K562 (cell line): ENCODE data around the gene LPAR2. TPM values are rescaled to one million over a fixed set of nuclear protein-coding genes. Genes with fewer than 3 reads are reported as not detected.

Experiments
- NFIC ChIP-seq: fragments of 450-650 bp; IDR thresholded peaks from 2 replicates; pipeline ENCODE4 v1.6.1; 2017; ENCODE audit warnings: mild to moderate bottlenecking, inconsistent platforms
- NFYB ChIP-seq: IDR thresholded peaks from 2 replicates; pipeline ENCODE4 v1.6.1; 2011; ENCODE audit warnings: mild to moderate bottlenecking, moderate library complexity; ENCODE audit not compliant: insufficient read length; ENCODE audit errors: extremely low read depth
- NRF1 ChIP-seq, 2 experiments: fragments of 450-650 bp; IDR thresholded peaks in 1 of 2; conservative IDR thresholded peaks in 1 of 2; 2 replicates each; pipeline ENCODE4 v1.6.1; 2014; ENCODE audit warnings: mild to moderate bottlenecking in 2 of 2
- POLR2G ChIP-seq: fragments of 200-400 bp; formaldehyde crosslinking; IDR thresholded peaks from 2 replicates; pipeline ENCODE4 v1.6.1; 2017; ENCODE audit warnings: low read depth, mild to moderate bottlenecking, antibody characterized with exemption, low read length, moderate library complexity
- polyA plus RNA-seq, 8 experiments: library from polyadenylated mRNA; depleted of rRNA in 4 of 8; stranded (reverse) in 5 of 8; unstranded in 3 of 8; fragments of >200 nt; fragmentation: Nextera tagmentation in 2 of 8; fragmentation: Illumina TruSeq in 1 of 8; extraction: Ambion mirVana in 2 of 8; extraction: Trizol in 1 of 8; gene quantifications; 2 replicates each; pipeline versions ENCODE4 v1.2.1 to v1.2.3, GENCODE V29; 2011 to 2014; ENCODE audit warnings: inconsistent platforms in 1 of 8, missing spikeins in 1 of 8
- total RNA-seq, 7 experiments: library from RNA; depleted of rRNA in 6 of 7; stranded (reverse); fragments of >200 nt in 6 of 7; fragmentation: Illumina TruSeq in 2 of 7; extraction: Trizol in 2 of 7; gene quantifications; 2 replicates each; pipeline versions ENCODE4 v1.2.1 to v1.2.3, GENCODE V29; 2011 to 2021; ENCODE audit warnings: low replicate concordance in 1 of 7
- TF ChIP-seq, protein P1 (sequence below), 2 experiments: fragments of 450-650 bp in 1 of 2; sonication (generic) in 1 of 2; formaldehyde crosslinking in 1 of 2; IDR thresholded peaks; 2 replicates each; pipeline versions ENCODE4 v1.7.1 to v1.9.0; 2016 to 2022; ENCODE audit warnings: inconsistent platforms in 1 of 2, mild to moderate bottlenecking in 1 of 2, missing genetic modification reagents in 1 of 2
- TF ChIP-seq, protein P2 (sequence below): fragments of 450-650 bp; IDR thresholded peaks from 2 replicates; pipeline ENCODE4 v1.6.1; 2018; ENCODE audit not compliant: partially characterized antibody

The LPAR2 gene
- total and polyA plus RNA-seq, 9 of the 15 experiments (the other 6 are each of a cell fraction or from before 2014, with no cell fraction given): 0.63 to 13.8 (median 4.4) TPM

DNA sequence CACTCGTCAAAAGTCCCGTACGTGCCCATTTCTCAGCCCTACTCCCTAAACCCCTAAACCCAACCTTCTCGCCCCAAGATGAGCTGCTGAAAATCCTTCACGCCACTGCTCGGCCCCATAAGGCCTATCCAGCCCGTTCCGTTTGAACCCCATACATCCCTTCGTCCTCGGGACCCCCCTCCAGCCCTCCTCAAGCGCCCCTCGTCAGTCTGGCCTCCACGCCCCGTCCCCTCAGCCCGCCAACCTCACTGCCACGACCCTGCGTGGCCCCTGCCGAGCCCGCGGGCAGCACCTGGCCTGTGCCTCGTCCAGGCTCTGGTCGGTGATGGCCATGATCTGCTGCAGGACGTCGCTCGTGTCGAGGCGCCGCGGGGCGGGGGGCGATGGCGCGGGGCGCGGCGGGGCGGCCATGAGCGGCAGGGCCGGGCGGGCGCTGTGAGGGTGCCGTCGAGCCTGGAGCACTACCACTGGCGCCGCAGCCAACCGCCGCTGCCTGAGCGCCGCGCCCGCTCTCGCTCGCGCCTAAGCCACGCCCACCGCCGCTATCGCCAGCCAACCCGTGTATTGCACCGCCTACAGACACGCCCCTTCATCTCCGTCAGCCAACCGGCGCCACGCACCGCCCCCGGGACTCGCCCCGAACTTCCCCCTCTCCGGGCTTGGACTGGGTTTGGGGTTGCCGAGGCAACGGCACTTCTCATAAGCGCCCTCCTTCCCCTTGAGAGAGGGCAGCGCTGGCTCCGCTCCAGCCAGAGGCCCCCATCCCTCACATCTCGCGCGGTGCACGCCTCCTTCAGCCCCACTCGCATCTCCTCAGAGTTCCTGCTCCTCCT is 9.6 kb downstream of the LPAR2 start, which contains the start of gene PBX4 (continued):
- TF ChIP-seq, protein P1, sequence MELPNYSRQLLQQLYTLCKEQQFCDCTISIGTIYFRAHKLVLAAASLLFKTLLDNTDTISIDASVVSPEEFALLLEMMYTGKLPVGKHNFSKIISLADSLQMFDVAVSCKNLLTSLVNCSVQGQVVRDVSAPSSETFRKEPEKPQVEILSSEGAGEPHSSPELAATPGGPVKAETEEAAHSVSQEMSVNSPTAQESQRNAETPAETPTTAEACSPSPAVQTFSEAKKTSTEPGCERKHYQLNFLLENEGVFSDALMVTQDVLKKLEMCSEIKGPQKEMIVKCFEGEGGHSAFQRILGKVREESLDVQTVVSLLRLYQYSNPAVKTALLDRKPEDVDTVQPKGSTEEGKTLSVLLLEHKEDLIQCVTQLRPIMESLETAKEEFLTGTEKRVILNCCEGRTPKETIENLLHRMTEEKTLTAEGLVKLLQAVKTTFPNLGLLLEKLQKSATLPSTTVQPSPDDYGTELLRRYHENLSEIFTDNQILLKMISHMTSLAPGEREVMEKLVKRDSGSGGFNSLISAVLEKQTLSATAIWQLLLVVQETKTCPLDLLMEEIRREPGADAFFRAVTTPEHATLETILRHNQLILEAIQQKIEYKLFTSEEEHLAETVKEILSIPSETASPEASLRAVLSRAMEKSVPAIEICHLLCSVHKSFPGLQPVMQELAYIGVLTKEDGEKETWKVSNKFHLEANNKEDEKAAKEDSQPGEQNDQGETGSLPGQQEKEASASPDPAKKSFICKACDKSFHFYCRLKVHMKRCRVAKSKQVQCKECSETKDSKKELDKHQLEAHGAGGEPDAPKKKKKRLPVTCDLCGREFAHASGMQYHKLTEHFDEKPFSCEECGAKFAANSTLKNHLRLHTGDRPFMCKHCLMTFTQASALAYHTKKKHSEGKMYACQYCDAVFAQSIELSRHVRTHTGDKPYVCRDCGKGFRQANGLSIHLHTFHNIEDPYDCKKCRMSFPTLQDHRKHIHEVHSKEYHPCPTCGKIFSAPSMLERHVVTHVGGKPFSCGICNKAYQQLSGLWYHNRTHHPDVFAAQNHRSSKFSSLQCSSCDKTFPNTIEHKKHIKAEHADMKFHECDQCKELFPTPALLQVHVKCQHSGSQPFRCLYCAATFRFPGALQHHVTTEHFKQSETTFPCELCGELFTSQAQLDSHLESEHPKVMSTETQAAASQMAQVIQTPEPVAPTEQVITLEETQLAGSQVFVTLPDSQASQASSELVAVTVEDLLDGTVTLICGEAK (IDR thresholded peaks at IDR 0.05): 0 out of 2 replicates have a peak, but pooled peaks have one; percentile 43
- TF ChIP-seq, protein P1 (CRISPR knock-in tag; IDR thresholded peaks at IDR 0.05): no peak
- peak; percentile 79 for TF ChIP-seq NFIC
- peak; percentile 43 for TF ChIP-seq NFYB
- TF ChIP-seq, protein P2, sequence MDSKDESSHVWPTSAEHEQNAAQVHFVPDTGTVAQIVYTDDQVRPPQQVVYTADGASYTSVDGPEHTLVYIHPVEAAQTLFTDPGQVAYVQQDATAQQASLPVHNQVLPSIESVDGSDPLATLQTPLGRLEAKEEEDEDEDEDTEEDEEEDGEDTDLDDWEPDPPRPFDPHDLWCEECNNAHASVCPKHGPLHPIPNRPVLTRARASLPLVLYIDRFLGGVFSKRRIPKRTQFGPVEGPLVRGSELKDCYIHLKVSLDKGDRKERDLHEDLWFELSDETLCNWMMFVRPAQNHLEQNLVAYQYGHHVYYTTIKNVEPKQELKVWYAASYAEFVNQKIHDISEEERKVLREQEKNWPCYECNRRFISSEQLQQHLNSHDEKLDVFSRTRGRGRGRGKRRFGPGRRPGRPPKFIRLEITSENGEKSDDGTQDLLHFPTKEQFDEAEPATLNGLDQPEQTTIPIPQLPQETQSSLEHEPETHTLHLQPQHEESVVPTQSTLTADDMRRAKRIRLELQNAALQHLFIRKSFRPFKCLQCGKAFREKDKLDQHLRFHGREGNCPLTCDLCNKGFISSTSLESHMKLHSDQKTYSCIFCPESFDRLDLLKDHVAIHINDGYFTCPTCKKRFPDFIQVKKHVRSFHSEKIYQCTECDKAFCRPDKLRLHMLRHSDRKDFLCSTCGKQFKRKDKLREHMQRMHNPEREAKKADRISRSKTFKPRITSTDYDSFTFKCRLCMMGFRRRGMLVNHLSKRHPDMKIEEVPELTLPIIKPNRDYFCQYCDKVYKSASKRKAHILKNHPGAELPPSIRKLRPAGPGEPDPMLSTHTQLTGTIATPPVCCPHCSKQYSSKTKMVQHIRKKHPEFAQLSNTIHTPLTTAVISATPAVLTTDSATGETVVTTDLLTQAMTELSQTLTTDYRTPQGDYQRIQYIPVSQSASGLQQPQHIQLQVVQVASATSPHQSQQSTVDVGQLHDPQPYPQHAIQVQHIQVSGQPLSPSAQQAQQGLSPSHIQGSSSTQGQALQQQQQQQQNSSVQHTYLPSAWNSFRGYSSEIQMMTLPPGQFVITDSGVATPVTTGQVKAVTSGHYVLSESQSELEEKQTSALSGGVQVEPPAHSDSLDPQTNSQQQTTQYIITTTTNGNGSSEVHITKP: no peak
- TF ChIP-seq POLR2G: peak; percentile 77
- peak; percentile 77 to 83 for TF ChIP-seq NRF1 (conservative IDR thresholded peaks at IDR 0.05 in 1 of 2, IDR thresholded peaks at IDR 0.05 in 1 of 2)
